SK-N-SH (cell line): ENCODE results near the gene IGF1R. TPM values are rescaled to one million over a fixed set of nuclear protein-coding genes. Genes with fewer than 3 reads are reported as not detected.

ENCODE experiments used
- CTCF ChIA-PET: fragments of 300-600, 350-600 bp; formaldehyde crosslinking; extraction: SDS; loops from one replicate; lab custom pipeline; 2021; lab: Yijun Ruan, JAX
- POLR2A ChIA-PET: fragments of 350-600 bp; sonication (Branson Sonifier 250); formaldehyde crosslinking; extraction: SDS; loops from one replicate; lab custom pipeline; 2020; ENCODE audit warnings: antibody characterized with exemption, inconsistent platforms; lab: Yijun Ruan, JAX
- DNase-seq: peaks from one replicate; pipeline ENCODE4 v3.0.0; 2012
- H2AFZ ChIP-seq: fragments of 200-600 bp; sonication (generic); 2 replicates; pipeline ENCODE4 v1.8.1; 2016; ENCODE audit warnings: antibody characterized with exemption, mild to moderate bottlenecking, low read depth
- H3F3A ChIP-seq: fragments of 200-600 bp; sonication (generic); replicated peaks from 2 replicates; pipeline ENCODE3; 2016; ENCODE audit warnings: antibody characterized with exemption, mild to moderate bottlenecking; ENCODE audit not compliant: insufficient read depth
- H3K27ac ChIP-seq, 2 experiments: fragments of 200-500 bp in 1 of 2; fragments of 200-600 bp in 1 of 2; sonication (Bioruptor generic) in 1 of 2; sonication (generic), shearing (Covaris generic) in 1 of 2; 2 replicates each; pipeline versions ENCODE4 v1.5.1 to v1.6.1; 2014 to 2016; ENCODE audit warnings: low read depth in 2 of 2, inconsistent platforms in 1 of 2, low read length in 1 of 2, mild to moderate bottlenecking in 1 of 2, mixed read lengths in 1 of 2
- H3K27me3 ChIP-seq: fragments of 200-600 bp; sonication (generic), shearing (Covaris generic); 2 replicates; pipeline ENCODE4 v1.6.1; 2016; ENCODE audit warnings: mixed run types; ENCODE audit not compliant: insufficient read depth
- H3K36me3 ChIP-seq, 2 experiments: fragments of 200-500 bp in 1 of 2; fragments of 200-600 bp in 1 of 2; sonication (Bioruptor generic) in 1 of 2; sonication (generic) in 1 of 2; replicated peaks in 1 of 2; 2 replicates each; pipeline versions ENCODE3 to v1.5.1; 2014 to 2016; ENCODE audit warnings: low read length in 1 of 2, mild to moderate bottlenecking in 1 of 2; ENCODE audit not compliant: insufficient read depth in 2 of 2, control insufficient read depth in 1 of 2
- H3K4me1 ChIP-seq, 2 experiments: fragments of 200-500 bp in 1 of 2; fragments of 200-600 bp in 1 of 2; sonication (Bioruptor generic) in 1 of 2; sonication (generic), shearing (Covaris generic) in 1 of 2; 2 replicates each; pipeline versions ENCODE4 v1.5.1 to v1.6.1; 2014 to 2016; ENCODE audit warnings: low read depth in 1 of 2, low read length in 1 of 2, mixed run types in 1 of 2; ENCODE audit not compliant: insufficient read depth in 2 of 2, control insufficient read depth in 1 of 2
- H3K4me2 ChIP-seq: fragments of 200-600 bp; sonication (generic), shearing (Covaris generic); 2 replicates; pipeline ENCODE4 v1.6.1; 2017; ENCODE audit warnings: mixed run types
- H3K4me3 ChIP-seq, 2 experiments: fragments of 200-500 bp in 1 of 2; fragments of 200-600 bp in 1 of 2; sonication (Bioruptor generic) in 1 of 2; sonication (generic), shearing (Covaris generic) in 1 of 2; 2 replicates each; pipeline versions ENCODE4 v1.5.1 to v1.8.1; 2014 to 2016; ENCODE audit warnings: low read depth in 2 of 2, inconsistent platforms in 1 of 2, low read length in 1 of 2, mild to moderate bottlenecking in 1 of 2, mixed read lengths in 1 of 2, moderate library complexity in 1 of 2
- H3K79me2 ChIP-seq: fragments of 200-600 bp; sonication (generic); 2 replicates; pipeline ENCODE4 v1.8.1; 2017; ENCODE audit warnings: mild to moderate bottlenecking; ENCODE audit not compliant: insufficient read depth
- H3K9ac ChIP-seq: fragments of 200-600 bp; sonication (generic); 2 replicates; pipeline ENCODE4 v1.6.1; 2017; ENCODE audit warnings: mixed run types
- H3K9me2 ChIP-seq: fragments of 200-600 bp; sonication (generic); 2 replicates; pipeline ENCODE4 v1.6.1; 2017; ENCODE audit warnings: mixed run types
- H3K9me3 ChIP-seq: fragments of 200-600 bp; sonication (generic); 2 replicates; pipeline ENCODE4 v1.6.1; 2017; ENCODE audit warnings: mixed run types, mild to moderate bottlenecking, moderate library complexity
- H4K20me1 ChIP-seq: fragments of 200-600 bp; sonication (generic); 2 replicates; pipeline ENCODE4 v1.6.1; 2017; ENCODE audit warnings: mild to moderate bottlenecking, mixed run types; ENCODE audit not compliant: insufficient read depth
- CTCF ChIP-seq: fragments of 200-600 bp; sonication (generic); IDR thresholded peaks from 2 replicates; pipeline ENCODE4 v1.6.1; 2017; ENCODE audit warnings: antibody characterized with exemption, mild to moderate bottlenecking, moderate library complexity
- EZH2phosphoT487 ChIP-seq: fragments of 200-600 bp; sonication (generic); IDR thresholded peaks from 2 replicates; pipeline ENCODE4 v1.6.1; 2017; ENCODE audit warnings: low read depth, mixed run types, mild to moderate bottlenecking, antibody characterized with exemption, moderate library complexity, borderline replicate concordance
- FOXJ3 ChIP-seq: sonication (generic); formaldehyde crosslinking; IDR thresholded peaks from 2 replicates; pipeline ENCODE4 v1.5.1; 2020; ENCODE audit warnings: mild to moderate bottlenecking, missing genetic modification reagents
- NFIC ChIP-seq: IDR thresholded peaks from 2 replicates; pipeline ENCODE4 v1.4.0; 2012; ENCODE audit warnings: borderline replicate concordance
- NRF1 ChIP-seq: IDR thresholded peaks from 2 replicates; pipeline ENCODE4 v1.6.1; 2012; ENCODE audit warnings: low read depth, mild to moderate bottlenecking, low read length
- PBX3 ChIP-seq: IDR thresholded peaks from 2 replicates; pipeline ENCODE4; 2012
- RCOR1 ChIP-seq: fragments of 150-350 bp; IDR thresholded peaks from 2 replicates; pipeline ENCODE4 v1.6.1; 2017; ENCODE audit warnings: antibody characterized with exemption, low read length
- RFX5 ChIP-seq: IDR thresholded peaks from 2 replicates; pipeline ENCODE4 v1.6.1; 2012; ENCODE audit warnings: mild to moderate bottlenecking, improper control_type of control experiment, low read length
- SMC3 ChIP-seq: IDR thresholded peaks from 2 replicates; pipeline ENCODE4 v1.6.1; 2012; ENCODE audit warnings: low read depth, low read length, improper control_type of control experiment
- TAF1 ChIP-seq: IDR thresholded peaks from 2 replicates; pipeline ENCODE4 v1.6.1; 2012; ENCODE audit warnings: low read depth, mild to moderate bottlenecking, low read length, moderate library complexity, borderline replicate concordance
- TCF12 ChIP-seq: IDR thresholded peaks from 2 replicates; pipeline ENCODE4 v1.4.0; 2012
- USF2 ChIP-seq: fragments of 150-350 bp; IDR thresholded peaks from 2 replicates; pipeline ENCODE4 v1.6.1; 2017; ENCODE audit warnings: antibody characterized with exemption, low read length, low read depth, borderline replicate concordance
- WGBS: methylation state at CpG from one replicate; pipeline ENCODE4 v1.1.6; 2017; ENCODE audit warnings: low lambda C conversion rate; 5-methylcytosine and 5-hydroxymethylcytosine counted together
- polyA plus RNA-seq, 3 experiments: library from polyadenylated mRNA; depleted of rRNA; stranded (reverse); fragments of >200 nt; gene quantifications; 2 replicates each; pipeline ENCODE4 v1.2.3, GENCODE V29; 2012

Gene IGF1R
- polyA plus RNA-seq, 1 of the 3 experiments (the other 2 are of a cell fraction), result 9.5 TPM

- TF ChIP-seq EZH2phosphoT487 (no peak), TCF12 (no peak), NFIC (0 out of 2 replicates have a peak, but pooled peaks have one; percentile 13), FOXJ3 (CRISPR knock-in tag) (no peak), SMC3 (peak; percentile 45), RFX5 (no peak), NRF1 (no peak), PBX3 (no peak), CTCF (peak; percentile 43), USF2 (no peak)
- TF ChIP-seq, all 33 proteins: peak for 7
Observed at GRCh38 chr15:98647026-98647773, 1.1 kb upstream of the IGF1R start (continued).

- TF ChIP-seq RCOR1 (no peak), TAF1 (peak; percentile 14; the same call in 1 of the 2 replicates), CTCF (peak; percentile 15; the same call in 1 of the 2 replicates)
- CTCF ChIA-PET, result interaction anchor here (0.6 to 7.1 kb wide), 10 partner anchors 10 to 256 kb away, joined by 3 to 51 read pairs (median 5); no protein-coding TSS in a partner anchor
- H3K4me2 ChIP-seq, result peak overlapping the region; percentile 99; the same call in 1 of the 2 replicates
Observed at GRCh38 chr15:98648654-98649471, 524 bp downstream of the IGF1R start.

More at GRCh38 chr15:98648654-98649471, 524 bp downstream of the IGF1R start:
- Histone ChIP-seq H3K36me3 (no peaks in the 10 kb centered on the region), H3K4me3 (peak overlapping the region; percentile 66 to 85), H3K27ac (peak overlapping the region; percentile 76 to 89), H4K20me1 (peaks cover 18% of the 10 kb centered on the region), H3K9me2 (no peaks in the 10 kb centered on the region), H3K4me1 (peaks cover 4 to 5% of the 10 kb centered on the region in 2 experiments; a peak in 3 of 4 replicates), H3K9me3 (no peaks in the 10 kb centered on the region), H3K79me2 (peaks cover 45% of the 10 kb centered on the region), H3F3A (peaks cover 6% of the 10 kb centered on the region), H3K27me3 (peaks cover under 1% of the 10 kb centered on the region; the same call in 1 of the 2 replicates), H2AFZ (no peak overlapping the region; the same call in 1 of the 2 replicates), H3K9ac (peak overlapping the region; percentile 75)
- POLR2A ChIA-PET, result no interaction called here
- 1% methylated on average over 39 of the region's 121 CpGs for WGBS
- DNase-seq, result peak; percentile 70
